SU-DHL-6 (cell line): Measurements from ENCODE around the gene C16orf87.

Experiments
- EZH2phosphoT487 ChIP-seq: fragments of 200-600 bp; sonication (generic), shearing (Covaris generic); conservative IDR thresholded peaks from 2 replicates; pipeline ENCODE4 v1.6.1; 2018; ENCODE audit warnings: mild to moderate bottlenecking, antibody characterized with exemption, low read length, moderate library complexity, mixed read lengths
- TF ChIP-seq, protein P1 (sequence below): fragments of 200-600 bp; sonication (generic); IDR thresholded peaks from one replicate; pipeline ENCODE4 v1.5.1; 2017; ENCODE audit warnings: antibody characterized with exemption, mild to moderate bottlenecking, low read length, moderate library complexity; ENCODE audit not compliant: insufficient read depth, poor library complexity, severe bottlenecking

DNA sequence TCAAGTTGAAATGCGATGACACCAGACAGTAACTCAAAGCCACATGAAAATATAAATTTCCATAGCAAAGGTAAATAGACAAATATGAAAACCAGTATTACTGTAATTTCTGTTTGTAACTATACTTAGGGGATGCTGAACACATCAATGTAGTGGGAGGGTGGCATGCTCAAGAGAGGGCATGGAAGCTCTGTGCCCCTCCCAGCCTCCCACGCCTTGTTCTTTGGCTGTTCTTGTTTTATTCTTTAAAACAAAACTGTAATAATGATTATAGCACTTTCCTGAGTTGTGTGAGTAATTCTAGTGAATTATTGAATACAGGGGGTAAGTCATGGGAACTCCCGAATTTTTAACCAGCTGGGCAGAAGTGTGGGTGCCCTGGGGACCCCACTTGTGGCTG, 42.2 kb upstream of the C16orf87 start:
- TF ChIP-seq, protein P1, sequence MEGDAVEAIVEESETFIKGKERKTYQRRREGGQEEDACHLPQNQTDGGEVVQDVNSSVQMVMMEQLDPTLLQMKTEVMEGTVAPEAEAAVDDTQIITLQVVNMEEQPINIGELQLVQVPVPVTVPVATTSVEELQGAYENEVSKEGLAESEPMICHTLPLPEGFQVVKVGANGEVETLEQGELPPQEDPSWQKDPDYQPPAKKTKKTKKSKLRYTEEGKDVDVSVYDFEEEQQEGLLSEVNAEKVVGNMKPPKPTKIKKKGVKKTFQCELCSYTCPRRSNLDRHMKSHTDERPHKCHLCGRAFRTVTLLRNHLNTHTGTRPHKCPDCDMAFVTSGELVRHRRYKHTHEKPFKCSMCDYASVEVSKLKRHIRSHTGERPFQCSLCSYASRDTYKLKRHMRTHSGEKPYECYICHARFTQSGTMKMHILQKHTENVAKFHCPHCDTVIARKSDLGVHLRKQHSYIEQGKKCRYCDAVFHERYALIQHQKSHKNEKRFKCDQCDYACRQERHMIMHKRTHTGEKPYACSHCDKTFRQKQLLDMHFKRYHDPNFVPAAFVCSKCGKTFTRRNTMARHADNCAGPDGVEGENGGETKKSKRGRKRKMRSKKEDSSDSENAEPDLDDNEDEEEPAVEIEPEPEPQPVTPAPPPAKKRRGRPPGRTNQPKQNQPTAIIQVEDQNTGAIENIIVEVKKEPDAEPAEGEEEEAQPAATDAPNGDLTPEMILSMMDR, result no peak
- TF ChIP-seq EZH2phosphoT487, result no peak
